NCI-H146 treated with DMSO at 0.1 percent for 48 hours (cell line): Measurements from ENCODE around the gene SORL1-AS1.

Source experiments
- DNase-seq: peaks from one replicate; lab custom pipeline; 2025; ENCODE audit not compliant: unreplicated experiment; lab: John Stamatoyannopoulos, UW

SORL1-AS1 gene

DNA sequence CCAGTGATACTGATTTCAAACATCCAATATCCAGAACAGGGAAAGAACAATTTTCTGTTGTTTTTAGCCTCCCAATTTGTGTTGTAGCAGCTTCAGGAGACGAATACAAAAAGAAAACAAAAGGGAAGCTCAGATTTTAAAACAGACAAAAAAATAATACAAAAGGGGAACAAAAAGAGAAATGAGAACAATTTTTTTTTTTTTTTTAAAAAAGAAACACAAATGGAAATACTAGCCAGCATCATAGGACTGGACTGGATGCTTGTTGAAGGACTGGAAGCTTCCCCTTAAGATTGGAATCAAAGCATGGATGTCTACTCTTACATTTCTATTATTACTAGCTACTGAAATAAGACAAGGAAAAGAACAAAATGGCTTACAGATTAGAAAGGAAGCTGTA lies 47.1 kb downstream of the SORL1-AS1 start:
- DNase-seq, result no peak

DNA sequence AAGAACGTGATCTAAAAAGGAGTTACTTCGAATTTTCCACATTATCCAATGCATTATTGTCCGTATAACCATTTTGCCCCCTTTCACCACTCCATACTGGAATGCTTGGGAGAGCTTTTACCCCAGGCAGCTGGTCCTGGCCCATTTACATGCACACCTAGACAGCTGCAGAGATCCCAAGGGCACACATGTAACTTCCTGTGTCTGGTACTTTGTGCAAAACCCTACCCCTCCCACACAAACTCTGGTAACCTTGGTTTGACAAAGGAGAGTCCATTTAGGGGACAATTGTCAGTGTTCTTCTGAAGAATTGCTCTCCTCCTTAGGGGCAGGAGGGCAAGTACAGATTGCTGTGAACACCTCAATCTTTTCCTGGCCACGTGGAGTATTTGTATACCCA lies 58.0 kb downstream of the SORL1-AS1 start:
- DNase-seq, result no peak

DNA sequence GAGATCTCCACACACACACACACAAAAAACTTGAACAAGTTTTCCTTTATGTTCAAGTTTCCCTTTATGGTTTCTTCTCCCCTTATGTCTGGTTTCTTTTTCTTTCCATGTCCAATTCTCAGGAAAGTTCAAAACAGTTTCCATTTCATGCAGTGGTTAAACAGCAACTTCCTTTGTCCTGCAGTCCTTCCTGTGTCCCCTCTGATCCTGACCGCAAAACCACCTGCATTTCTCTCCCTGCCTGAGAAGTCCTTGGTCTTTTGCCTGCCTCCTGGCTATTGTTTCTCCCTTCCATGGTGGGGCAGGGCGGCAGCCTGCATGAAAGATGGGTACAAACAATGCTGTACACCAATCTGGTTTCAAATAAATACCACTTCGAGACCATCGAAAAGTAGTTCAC lies 58.9 kb downstream of the SORL1-AS1 start:
- no peak for DNase-seq

DNA sequence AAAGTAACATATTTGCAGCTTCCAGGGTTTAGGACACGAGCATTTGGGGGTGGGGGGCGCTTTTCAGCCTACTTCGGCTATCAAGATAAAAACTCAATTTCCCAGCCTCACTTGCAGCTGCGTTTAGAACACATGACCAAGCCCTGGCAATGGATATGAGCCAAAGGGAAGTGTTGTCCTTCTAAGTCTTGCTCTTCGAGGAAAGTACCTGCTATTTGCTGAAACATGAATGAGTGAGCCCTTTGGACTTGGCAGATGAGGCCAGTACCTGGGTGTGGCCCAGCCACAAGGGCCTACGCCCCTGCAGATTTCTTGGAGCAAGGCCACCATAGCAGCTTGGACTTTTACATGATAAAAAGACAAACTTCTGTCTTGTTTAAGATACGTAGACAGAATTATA lies 60.9 kb downstream of the SORL1-AS1 start:
- DNase-seq, result no peak

DNA sequence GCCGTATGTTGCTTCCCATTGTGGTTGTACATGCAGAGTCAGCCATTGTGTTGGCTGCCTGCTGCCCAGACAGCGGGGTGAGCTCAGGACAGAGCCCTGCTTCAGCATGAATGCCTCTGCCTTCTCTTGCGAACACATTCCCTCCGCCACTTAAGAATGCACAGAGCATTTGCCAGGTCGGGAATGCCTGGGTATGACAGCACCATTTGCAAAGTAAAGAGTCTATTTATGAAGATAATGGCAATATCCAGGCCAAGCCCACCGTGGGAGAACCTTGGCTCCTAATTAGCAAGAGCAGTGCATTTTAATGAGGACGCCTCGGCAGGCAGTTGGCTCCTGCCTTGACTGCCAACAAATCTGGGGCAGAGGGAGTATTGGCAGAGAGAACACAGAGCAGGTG lies 63.1 kb downstream of the SORL1-AS1 start:
- peak; percentile 91 for DNase-seq
